Hepatocyte (in vitro differentiated cells): ENCODE measurements around the gene HSD11B1L. TPM values are rescaled to one million over a fixed set of nuclear protein-coding genes. Genes with fewer than 3 reads are reported as not detected.

Experiments
- DNase-seq: peaks from one replicate; pipeline ENCODE4 v3.0.0-alpha.2; 2016; ENCODE audit warnings: low spot score
- H2AFZ ChIP-seq: fragments of 200-600 bp; sonication (generic); 2 replicates; pipeline ENCODE4 v1.6.0; 2016; ENCODE audit warnings: antibody characterized with exemption, mild to moderate bottlenecking
- H3K27ac ChIP-seq: fragments of 200-600 bp; sonication (generic); 2 replicates; pipeline ENCODE4 v1.5.1; 2016; ENCODE audit warnings: mild to moderate bottlenecking
- H3K27me3 ChIP-seq: fragments of 200-600 bp; sonication (generic); 2 replicates; pipeline ENCODE4 v1.6.1; 2016
- H3K36me3 ChIP-seq: fragments of 200-600 bp; sonication (generic); replicated peaks from 2 replicates; pipeline ENCODE4 v1.5.1; 2016; ENCODE audit warnings: low read depth; ENCODE audit not compliant: insufficient read depth
- H3K4me1 ChIP-seq: fragments of 200-600 bp; sonication (generic); 2 replicates; pipeline ENCODE4 v1.5.1; 2016; ENCODE audit warnings: mild to moderate bottlenecking, moderate library complexity; ENCODE audit not compliant: insufficient read depth
- H3K4me2 ChIP-seq: fragments of 200-600 bp; sonication (generic); 2 replicates; pipeline ENCODE4 v1.6.0; 2016
- H3K4me3 ChIP-seq: fragments of 200-600 bp; sonication (generic); 2 replicates; pipeline ENCODE4 v1.5.1; 2016; ENCODE audit warnings: mild to moderate bottlenecking
- H3K79me2 ChIP-seq: fragments of 200-600 bp; sonication (generic); 2 replicates; pipeline ENCODE4 v1.6.0; 2017; ENCODE audit warnings: mild to moderate bottlenecking
- H3K9me2 ChIP-seq: fragments of 200-600 bp; sonication (generic); replicated peaks from 2 replicates; pipeline ENCODE4 v1.6.0; 2017; ENCODE audit warnings: mild to moderate bottlenecking; ENCODE audit not compliant: insufficient read depth
- H3K9me3 ChIP-seq: fragments of 200-600 bp; sonication (generic); 2 replicates; pipeline ENCODE4 v1.5.1; 2016; ENCODE audit warnings: low read depth, mild to moderate bottlenecking
- H4K20me1 ChIP-seq: fragments of 200-600 bp; sonication (generic); 2 replicates; pipeline ENCODE4 v1.6.0; 2016; ENCODE audit warnings: mild to moderate bottlenecking; ENCODE audit not compliant: insufficient read depth, poor library complexity, severe bottlenecking
- EZH2 ChIP-seq: fragments of 200-600 bp; sonication (generic); IDR thresholded peaks from 2 replicates; pipeline ENCODE4 v1.6.1; 2016; ENCODE audit warnings: antibody characterized with exemption, mild to moderate bottlenecking, borderline replicate concordance
- EZH2phosphoT487 ChIP-seq: fragments of 200-600 bp; sonication (generic); IDR thresholded peaks from one replicate; pipeline ENCODE4 v1.6.1; 2018; ENCODE audit warnings: antibody characterized with exemption, mild to moderate bottlenecking, low read depth, moderate library complexity; ENCODE audit not compliant: unreplicated experiment, severe bottlenecking
- WGBS: methylation state at CpG from one replicate; pipeline ENCODE4 v1.1.6; 2016; ENCODE audit warnings: low lambda C conversion rate; ENCODE audit errors: missing lambda C conversion rate; 5-methylcytosine and 5-hydroxymethylcytosine counted together
- polyA plus RNA-seq: library from polyadenylated mRNA; unstranded; fragments of >200 nt; fragmentation: Nextera tagmentation; extraction: Ambion mirVana; gene quantifications from 2 replicates; pipeline ENCODE4 v1.2.1, GENCODE V29; 2016
- total RNA-seq: library from RNA; depleted of rRNA; stranded (reverse); fragments of >200 nt; gene quantifications from 2 replicates; pipeline ENCODE4 v1.2.3, GENCODE V29; 2014
- TF ChIP-seq, protein P1 (sequence below): fragments of 200-600 bp; sonication (generic); IDR thresholded peaks from 2 replicates; pipeline ENCODE4 v1.5.1; 2016; ENCODE audit warnings: antibody characterized with exemption, mild to moderate bottlenecking; ENCODE audit not compliant: poor library complexity

Gene HSD11B1L
- total and polyA plus RNA-seq, 2 experiments from 2014 or later = 14.9 to 26.0 TPM

DNA sequence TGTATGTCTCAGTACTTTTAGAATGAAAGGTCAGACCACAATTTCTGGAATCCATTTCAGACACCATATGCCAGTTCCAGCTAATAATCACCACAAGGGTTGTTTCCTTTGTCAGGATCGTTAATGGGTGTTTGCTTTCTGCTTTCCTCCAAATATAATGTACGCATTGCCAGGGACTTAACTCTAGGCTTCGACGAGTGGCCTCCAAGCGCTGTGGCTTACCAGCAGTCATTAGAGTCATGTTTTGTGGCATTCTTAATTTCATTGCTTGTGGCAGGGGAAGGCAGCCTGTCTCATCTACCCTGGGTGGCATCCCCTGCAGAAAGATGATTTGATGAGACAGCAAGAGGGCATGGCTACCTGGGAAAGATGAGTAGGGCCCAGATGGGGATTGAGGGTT lies 35.4 kb upstream of the HSD11B1L start:
- Histone ChIP-seq H2AFZ (no peak overlapping the region), H3K4me2 (no peak overlapping the region), H3K4me1 (peaks cover 6% of the 10 kb centered on the region), H3K27me3 (no peaks in the 10 kb centered on the region), H3K9me3 (no peaks in the 10 kb centered on the region), H3K27ac (no peak overlapping the region), H3K4me3 (no peak overlapping the region), H4K20me1 (peaks cover 56% of the 10 kb centered on the region), H3K9me2 (no peaks in the 10 kb centered on the region), H3K36me3 (peaks cover 11% of the 10 kb centered on the region), H3K79me2 (peaks cover 82% of the 10 kb centered on the region)
- no peak for TF ChIP-seq EZH2phosphoT487
- no peak for TF ChIP-seq EZH2
- TF ChIP-seq, protein P1, sequence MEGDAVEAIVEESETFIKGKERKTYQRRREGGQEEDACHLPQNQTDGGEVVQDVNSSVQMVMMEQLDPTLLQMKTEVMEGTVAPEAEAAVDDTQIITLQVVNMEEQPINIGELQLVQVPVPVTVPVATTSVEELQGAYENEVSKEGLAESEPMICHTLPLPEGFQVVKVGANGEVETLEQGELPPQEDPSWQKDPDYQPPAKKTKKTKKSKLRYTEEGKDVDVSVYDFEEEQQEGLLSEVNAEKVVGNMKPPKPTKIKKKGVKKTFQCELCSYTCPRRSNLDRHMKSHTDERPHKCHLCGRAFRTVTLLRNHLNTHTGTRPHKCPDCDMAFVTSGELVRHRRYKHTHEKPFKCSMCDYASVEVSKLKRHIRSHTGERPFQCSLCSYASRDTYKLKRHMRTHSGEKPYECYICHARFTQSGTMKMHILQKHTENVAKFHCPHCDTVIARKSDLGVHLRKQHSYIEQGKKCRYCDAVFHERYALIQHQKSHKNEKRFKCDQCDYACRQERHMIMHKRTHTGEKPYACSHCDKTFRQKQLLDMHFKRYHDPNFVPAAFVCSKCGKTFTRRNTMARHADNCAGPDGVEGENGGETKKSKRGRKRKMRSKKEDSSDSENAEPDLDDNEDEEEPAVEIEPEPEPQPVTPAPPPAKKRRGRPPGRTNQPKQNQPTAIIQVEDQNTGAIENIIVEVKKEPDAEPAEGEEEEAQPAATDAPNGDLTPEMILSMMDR = no peak
- 90% methylated on average over 5 of the region's 5 CpGs for WGBS
- no peak for DNase-seq

DNA sequence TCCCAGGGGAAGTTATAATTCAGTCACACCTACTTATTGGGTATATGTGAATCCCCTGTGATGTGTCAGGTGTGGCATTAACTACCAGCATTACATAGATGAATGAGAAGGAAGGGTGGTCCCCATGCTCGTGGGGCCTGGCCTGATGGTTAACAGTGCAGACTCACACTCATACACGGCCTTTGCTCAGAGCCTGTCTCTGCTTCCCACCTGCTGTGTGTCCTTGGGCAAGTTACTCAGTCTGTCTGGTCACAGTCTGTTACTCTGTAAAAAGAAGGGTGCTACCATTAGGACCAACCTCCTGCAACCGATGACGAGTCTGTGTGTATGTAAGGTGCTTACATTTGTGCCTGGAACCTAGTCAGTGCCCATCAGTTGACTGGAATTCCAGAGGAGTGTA lies 34.1 kb upstream of the HSD11B1L start:
- Histone ChIP-seq H3K4me3 (no peak overlapping the region), H3K27me3 (no peaks in the 10 kb centered on the region), H3K4me1 (peaks cover 6% of the 10 kb centered on the region), H3K36me3 (peaks cover 11% of the 10 kb centered on the region), H3K9me2 (no peaks in the 10 kb centered on the region), H3K9me3 (no peaks in the 10 kb centered on the region), H3K79me2 (peaks cover 69% of the 10 kb centered on the region), H3K27ac (no peak overlapping the region), H2AFZ (no peak overlapping the region), H3K4me2 (no peak overlapping the region), H4K20me1 (peaks cover 43% of the 10 kb centered on the region)
- TF ChIP-seq EZH2phosphoT487 (no peak), EZH2 (no peak)
- TF ChIP-seq, protein P1 = no peak
- no peak for DNase-seq
- 95% methylated on average over 4 of the region's 4 CpGs for WGBS

DNA sequence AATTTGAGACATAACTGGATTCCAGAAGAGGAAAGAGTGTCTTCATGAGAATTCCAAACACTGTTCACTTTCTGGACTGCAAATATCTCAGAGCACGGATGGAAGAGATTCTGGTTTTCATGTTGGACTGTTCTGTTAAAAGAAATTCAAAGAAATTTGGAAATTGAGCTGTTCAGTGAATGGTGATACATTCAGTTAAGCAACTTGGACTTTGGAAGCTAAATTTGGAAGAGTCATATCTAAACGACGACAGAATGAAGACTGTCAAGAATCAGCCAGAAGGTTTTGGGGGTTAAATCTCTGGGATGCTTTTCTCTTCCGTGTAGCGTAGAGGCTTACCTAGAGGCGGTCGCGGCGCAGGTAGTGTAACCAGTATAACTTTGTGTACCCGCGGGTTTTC lies 32.4 kb upstream of the HSD11B1L start:
- DNase-seq = no peak
- Histone ChIP-seq H3K79me2 (peaks cover 53% of the 10 kb centered on the region), H3K36me3 (peaks cover 11% of the 10 kb centered on the region), H3K4me3 (no peak overlapping the region), H3K9me3 (no peaks in the 10 kb centered on the region), H4K20me1 (peaks cover 26% of the 10 kb centered on the region), H3K4me1 (no peaks in the 10 kb centered on the region), H3K27ac (no peak overlapping the region), H2AFZ (no peak overlapping the region), H3K9me2 (no peaks in the 10 kb centered on the region), H3K27me3 (no peaks in the 10 kb centered on the region), H3K4me2 (no peak overlapping the region)
- WGBS = 95% methylated on average over 11 of the region's 11 CpGs
- TF ChIP-seq EZH2phosphoT487 = no peak
- TF ChIP-seq, protein P1 = no peak
- TF ChIP-seq EZH2 = no peak

DNA sequence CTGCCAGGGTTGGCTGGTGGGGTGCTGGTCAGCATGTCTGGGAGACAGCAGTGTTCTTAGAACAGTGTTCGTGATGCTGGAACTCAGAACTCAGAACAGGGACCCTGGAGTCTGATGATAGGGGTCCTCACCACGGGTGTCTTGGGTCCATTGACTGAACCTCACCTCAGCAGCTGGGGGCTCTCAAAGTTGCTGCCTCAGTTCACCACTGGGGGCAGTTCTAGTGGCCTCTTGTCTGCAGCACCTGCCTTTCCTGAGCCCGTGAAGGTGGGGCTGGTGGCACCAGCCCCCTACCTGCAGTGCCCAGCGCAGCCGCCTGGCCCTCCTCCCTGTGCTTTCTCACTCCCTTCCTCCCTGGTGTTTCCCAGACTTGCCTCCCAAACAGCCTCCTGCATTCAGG lies 29.5 kb upstream of the HSD11B1L start:
- DNase-seq = no peak
- no peak overlapping the region for H3K4me2 ChIP-seq
- no peaks in the 10 kb centered on the region for H3K4me1 ChIP-seq
- H3K27ac ChIP-seq = no peak overlapping the region
- no peak overlapping the region for H2AFZ ChIP-seq
- H3K79me2 ChIP-seq = peaks cover 26% of the 10 kb centered on the region
- peaks cover 7% of the 10 kb centered on the region for H4K20me1 ChIP-seq
- TF ChIP-seq EZH2phosphoT487 = no peak
- TF ChIP-seq, protein P1 = no peak
- no peak for TF ChIP-seq EZH2
- no peaks in the 10 kb centered on the region for H3K9me3 ChIP-seq
- H3K27me3 ChIP-seq = no peaks in the 10 kb centered on the region
- 96% methylated on average over 5 of the region's 5 CpGs for WGBS
- H3K9me2 ChIP-seq = no peaks in the 10 kb centered on the region
- peaks cover 7% of the 10 kb centered on the region for H3K36me3 ChIP-seq
- H3K4me3 ChIP-seq = no peak overlapping the region
